ENCODE measurements around the gene SORL1.

- no peak for TF ChIP-seq CTCF (IDR thresholded peaks at IDR 0.05)
- TF ChIP-seq EZH2 (IDR thresholded peaks at IDR 0.05) = no peak
- TF ChIP-seq EZH2phosphoT487 (IDR thresholded peaks at IDR 0.05) = no peak
Observed at GRCh38 chr11:121536126-121536525, 84.0 kb downstream of the SORL1 start.
